Measurements from ENCODE around the gene CADM1.

GRCh38 chr11:115525531-115526006, 21.4 kb upstream of the CADM1 start:
- TF ChIP-seq EZH2phosphoT487 (IDR thresholded peaks at IDR 0.05; ENCODE audit: borderline replicate concordance, low read length) (no peak), CTCF (conservative IDR thresholded peaks at IDR 0.05; ENCODE audit: low read depth, low read length) (no peak)
